Activated naive CD8-positive, alpha-beta T cell treated with anti-CD3 and anti-CD28 coated beads, Interleukin-2, amount 10 ng/mL, durations not matched to agents 7 days and 5 days (primary cell): ENCODE measurements around the gene IL17D. TPM values are rescaled to one million over a fixed set of nuclear protein-coding genes. Genes with fewer than 3 reads are reported as not detected.
"Not testable (repeated sequence)": the region's sequence is repeated elsewhere in the genome, so short reads cannot be mapped to it uniquely, and the experiment has no call there.

Experiments used
- ATAC-seq: fragments of 150-1000 bp; cut with Tn5 transposase; one replicate; pipeline ENCODE4 v1.10.0; 2021; ENCODE audit warnings: low read depth, moderate library complexity
- POLR2A ChIA-PET: fragments of 350-600 bp; sonication (Branson Sonifier 250); formaldehyde crosslinking; loops from one replicate; lab custom pipeline; 2021; ENCODE audit warnings: antibody characterized with exemption; lab: Charles Lee
- DNase-seq: peaks from one replicate; pipeline ENCODE4 v3.0.0; 2021
- H3K27ac Mint-ChIP-seq: one replicate; pipeline ENCODE4 v1.8.0; 2022; ENCODE audit warnings: mild to moderate bottlenecking, mixed read lengths
- H3K27me3 Mint-ChIP-seq: one replicate; pipeline ENCODE4 v1.8.0; 2022; ENCODE audit warnings: mild to moderate bottlenecking, moderate library complexity, mixed read lengths
- H3K36me3 Mint-ChIP-seq: one replicate; pipeline ENCODE4 v1.8.0; 2021; ENCODE audit warnings: mild to moderate bottlenecking, mixed read lengths
- H3K4me1 Mint-ChIP-seq: one replicate; pipeline ENCODE4 v1.8.0; 2021; ENCODE audit warnings: mixed read lengths
- H3K4me3 Mint-ChIP-seq: one replicate; pipeline ENCODE4 v1.8.0; 2022; ENCODE audit warnings: mild to moderate bottlenecking, moderate library complexity, mixed read lengths
- H3K9me3 Mint-ChIP-seq: one replicate; pipeline ENCODE4 v1.8.0; 2021; ENCODE audit warnings: mixed read lengths
- total RNA-seq, 2 experiments: library from RNA; stranded (reverse); gene quantifications; one replicate each; pipeline ENCODE4 v1.2.3, GENCODE V29; 2021

The IL17D gene
- total RNA-seq, 2 experiments from 2014 or later, result not detected

GRCh38 chr13:20680416-20681080, 23.0 kb upstream of the IL17D start:
- no peaks in the 10 kb centered on the region for H3K9me3 Mint-ChIP-seq
- H3K4me1 Mint-ChIP-seq, result no peaks in the 10 kb centered on the region
- ATAC-seq (no peak), DNase-seq (no peak)
- no peak overlapping the region for H3K4me3 Mint-ChIP-seq
- no peak overlapping the region for H3K27ac Mint-ChIP-seq
- no peaks in the 10 kb centered on the region for H3K36me3 Mint-ChIP-seq
- POLR2A ChIA-PET, result no interaction called here
- no peaks in the 10 kb centered on the region for H3K27me3 Mint-ChIP-seq

GRCh38 chr13:20681481-20681880, 22.0 kb upstream of the IL17D start:
- POLR2A ChIA-PET, H3K36me3 Mint-ChIP-seq, ATAC-seq, H3K27ac Mint-ChIP-seq, H3K4me1 Mint-ChIP-seq, DNase-seq, H3K9me3 Mint-ChIP-seq, H3K27me3 Mint-ChIP-seq, H3K4me3 Mint-ChIP-seq: not testable (repeated sequence)

GRCh38 chr13:20682061-20682460, 21.4 kb upstream of the IL17D start:
- ATAC-seq (no peak), DNase-seq (no peak)
- POLR2A ChIA-PET, result no interaction called here
- Mint-ChIP-seq H3K36me3 (no peaks in the 10 kb centered on the region), H3K9me3 (no peaks in the 10 kb centered on the region), H3K27me3 (no peaks in the 10 kb centered on the region), H3K27ac (no peak overlapping the region), H3K4me1 (no peaks in the 10 kb centered on the region), H3K4me3 (no peak overlapping the region)

- Mint-ChIP-seq H3K27ac (no peak overlapping the region), H3K36me3 (no peaks in the 10 kb centered on the region), H3K9me3 (no peaks in the 10 kb centered on the region), H3K27me3 (no peaks in the 10 kb centered on the region), H3K4me3 (no peak overlapping the region), H3K4me1 (no peaks in the 10 kb centered on the region)
- no peak for ATAC-seq
- POLR2A ChIA-PET, result no interaction called here
- DNase-seq, result no peak
Measured at GRCh38 chr13:20684041-20684440, 19.5 kb upstream of the IL17D start.

- H3K9me3 Mint-ChIP-seq, result no peaks in the 10 kb centered on the region
- no peaks in the 10 kb centered on the region for H3K36me3 Mint-ChIP-seq
- no peaks in the 10 kb centered on the region for H3K4me1 Mint-ChIP-seq
- DNase-seq (no peak), ATAC-seq (no peak)
- no peak overlapping the region for H3K4me3 Mint-ChIP-seq
- POLR2A ChIA-PET, result no interaction called here
- no peaks in the 10 kb centered on the region for H3K27me3 Mint-ChIP-seq
- no peak overlapping the region for H3K27ac Mint-ChIP-seq
Measured at GRCh38 chr13:20684546-20684945, 19.0 kb upstream of the IL17D start.

- Mint-ChIP-seq H3K27ac (no peak overlapping the region), H3K36me3 (no peaks in the 10 kb centered on the region), H3K4me1 (no peaks in the 10 kb centered on the region), H3K4me3 (no peak overlapping the region), H3K27me3 (no peaks in the 10 kb centered on the region), H3K9me3 (no peaks in the 10 kb centered on the region)
- no peak for ATAC-seq
- no peak for DNase-seq
- POLR2A ChIA-PET, result no interaction called here
Measured at GRCh38 chr13:20685092-20685491, 18.4 kb upstream of the IL17D start.

GRCh38 chr13:20686167-20686566, 17.3 kb upstream of the IL17D start:
- DNase-seq (no peak), ATAC-seq (no peak)
- H3K4me3 Mint-ChIP-seq, result no peak overlapping the region
- H3K9me3 Mint-ChIP-seq, result no peaks in the 10 kb centered on the region
- POLR2A ChIA-PET, result no interaction called here
- H3K36me3 Mint-ChIP-seq, result no peaks in the 10 kb centered on the region
- no peak overlapping the region for H3K27ac Mint-ChIP-seq
- H3K4me1 Mint-ChIP-seq, result no peaks in the 10 kb centered on the region
- H3K27me3 Mint-ChIP-seq, result no peaks in the 10 kb centered on the region

GRCh38 chr13:20686863-20687579, 16.5 kb upstream of the IL17D start:
- Mint-ChIP-seq H3K27me3 (no peaks in the 10 kb centered on the region), H3K36me3 (no peaks in the 10 kb centered on the region), H3K9me3 (no peaks in the 10 kb centered on the region), H3K27ac (no peak overlapping the region), H3K4me3 (no peak overlapping the region), H3K4me1 (no peaks in the 10 kb centered on the region)
- POLR2A ChIA-PET, result no interaction called here
- ATAC-seq, result no peak
- DNase-seq, result no peak

- Mint-ChIP-seq H3K4me1 (no peaks in the 10 kb centered on the region), H3K9me3 (no peaks in the 10 kb centered on the region), H3K27me3 (peaks cover 3% of the 10 kb centered on the region), H3K4me3 (no peak overlapping the region), H3K36me3 (no peaks in the 10 kb centered on the region), H3K27ac (no peak overlapping the region)
- POLR2A ChIA-PET, result no interaction called here
- DNase-seq (no peak), ATAC-seq (no peak)
Measured at GRCh38 chr13:20689291-20689690, 14.2 kb upstream of the IL17D start.

- H3K36me3 Mint-ChIP-seq, result no peaks in the 10 kb centered on the region
- no peaks in the 10 kb centered on the region for H3K9me3 Mint-ChIP-seq
- H3K4me3 Mint-ChIP-seq, result no peak overlapping the region
- ATAC-seq (no peak), DNase-seq (no peak)
- H3K4me1 Mint-ChIP-seq, result peaks cover 4% of the 10 kb centered on the region
- no peak overlapping the region for H3K27ac Mint-ChIP-seq
- peaks cover 11% of the 10 kb centered on the region for H3K27me3 Mint-ChIP-seq
- POLR2A ChIA-PET, result no interaction called here
Measured at GRCh38 chr13:20691616-20692015, 11.9 kb upstream of the IL17D start.

GRCh38 chr13:20696073-20696472, 7.4 kb upstream of the IL17D start:
- no peak for ATAC-seq
- Mint-ChIP-seq H3K36me3 (no peaks in the 10 kb centered on the region), H3K9me3 (no peaks in the 10 kb centered on the region), H3K4me3 (no peak overlapping the region), H3K27ac (no peak overlapping the region), H3K4me1 (peaks cover 4% of the 10 kb centered on the region), H3K27me3 (peaks cover 36% of the 10 kb centered on the region)
- POLR2A ChIA-PET, result no interaction called here
- no peak for DNase-seq

- H3K36me3 Mint-ChIP-seq, result no peaks in the 10 kb centered on the region
- H3K4me1 Mint-ChIP-seq, result peaks cover 8% of the 10 kb centered on the region
- no peak for ATAC-seq
- H3K27me3 Mint-ChIP-seq, result peaks cover 45% of the 10 kb centered on the region
- no peak overlapping the region for H3K27ac Mint-ChIP-seq
- H3K9me3 Mint-ChIP-seq, result no peaks in the 10 kb centered on the region
- H3K4me3 Mint-ChIP-seq, result no peak overlapping the region
- DNase-seq, result no peak
- POLR2A ChIA-PET, result no interaction called here
Measured at GRCh38 chr13:20699715-20700114, 3.8 kb upstream of the IL17D start.

GRCh38 chr13:20700288-20700687, 3.2 kb upstream of the IL17D start:
- POLR2A ChIA-PET, result no interaction called here
- H3K9me3 Mint-ChIP-seq, result no peaks in the 10 kb centered on the region
- H3K27me3 Mint-ChIP-seq, result peaks cover 42% of the 10 kb centered on the region
- H3K4me1 Mint-ChIP-seq, result peaks cover 8% of the 10 kb centered on the region
- ATAC-seq (no peak), DNase-seq (no peak)
- H3K27ac Mint-ChIP-seq, result no peak overlapping the region
- no peaks in the 10 kb centered on the region for H3K36me3 Mint-ChIP-seq
- H3K4me3 Mint-ChIP-seq, result no peak overlapping the region

GRCh38 chr13:20701461-20701860, 2.0 kb upstream of the IL17D start:
- POLR2A ChIA-PET, result interaction anchor here (0.5 kb wide), 1 partner anchor 9 kb away, joined by 5 read pairs; no protein-coding TSS in a partner anchor
- ATAC-seq (no peak), DNase-seq (no peak)
- Mint-ChIP-seq H3K36me3 (no peaks in the 10 kb centered on the region), H3K4me1 (peaks cover 4% of the 10 kb centered on the region), H3K27ac (no peak overlapping the region), H3K9me3 (no peaks in the 10 kb centered on the region), H3K4me3 (no peak overlapping the region), H3K27me3 (peaks cover 40% of the 10 kb centered on the region)
